Loucy (cell line): ENCODE data around the gene RNF169.

ENCODE experiments used
- H2AFZ ChIP-seq: fragments of 200-600 bp; sonication (generic); 2 replicates; pipeline ENCODE4 v1.6.0; 2016; ENCODE audit warnings: antibody characterized with exemption, mild to moderate bottlenecking, low read length, moderate library complexity
- H3F3A ChIP-seq: fragments of 200-600 bp; 2 replicates; pipeline ENCODE4 v1.6.0; 2016; ENCODE audit warnings: antibody characterized with exemption, low read depth, mild to moderate bottlenecking
- H3K27me3 ChIP-seq: fragments of 200-600 bp; sonication (generic); 2 replicates; pipeline ENCODE4 v1.6.1; 2014; ENCODE audit warnings: low read length, mild to moderate bottlenecking; ENCODE audit not compliant: insufficient read depth, poor library complexity, severe bottlenecking
- H3K36me3 ChIP-seq: fragments of 200-600 bp; sonication (generic); 2 replicates; pipeline ENCODE4 v1.6.1; 2016; ENCODE audit warnings: low read length; ENCODE audit not compliant: insufficient read depth
- H3K4me1 ChIP-seq: fragments of 200-600 bp; sonication (generic); 2 replicates; pipeline ENCODE4 v1.5.1; 2014; ENCODE audit warnings: low read length, mild to moderate bottlenecking; ENCODE audit not compliant: insufficient read depth, poor library complexity, severe bottlenecking
- H3K4me2 ChIP-seq: fragments of 200-600 bp; sonication (generic); 2 replicates; pipeline ENCODE4 v1.6.0; 2014; ENCODE audit warnings: antibody characterized with exemption, low read length, low read depth, mild to moderate bottlenecking; ENCODE audit not compliant: poor library complexity, severe bottlenecking
- H3K4me3 ChIP-seq: fragments of 200-600 bp; sonication (generic); 2 replicates; pipeline ENCODE4 v1.5.1; 2014; ENCODE audit warnings: low read length, mild to moderate bottlenecking, mixed read lengths; ENCODE audit not compliant: poor library complexity, severe bottlenecking
- H3K79me2 ChIP-seq: fragments of 200-600 bp; sonication (generic); 2 replicates; pipeline ENCODE4 v1.6.1; 2014; ENCODE audit warnings: low read length; ENCODE audit not compliant: insufficient read depth
- H3K9ac ChIP-seq: fragments of 200-600 bp; sonication (generic); 2 replicates; pipeline ENCODE4 v1.6.0; 2014; ENCODE audit warnings: mild to moderate bottlenecking, low read depth, low read length, moderate library complexity; ENCODE audit not compliant: poor library complexity, severe bottlenecking
- H3K9me2 ChIP-seq: fragments of 200-600 bp; sonication (generic); replicated peaks from 2 replicates; pipeline ENCODE4 v1.6.1; 2016; ENCODE audit warnings: low read depth, low read length, mixed read lengths
- H3K9me3 ChIP-seq: fragments of 200-600 bp; sonication (generic); 2 replicates; pipeline ENCODE4 v1.6.1; 2014; ENCODE audit warnings: mild to moderate bottlenecking, antibody characterized with exemption, low read length, low read depth; ENCODE audit not compliant: insufficient read depth
- H4K20me1 ChIP-seq: fragments of 200-600 bp; sonication (generic); 2 replicates; pipeline ENCODE4 v1.6.0; 2014; ENCODE audit warnings: antibody characterized with exemption, low read length, mild to moderate bottlenecking; ENCODE audit not compliant: insufficient read depth, poor library complexity, severe bottlenecking
- CTCF ChIP-seq: fragments of 200-600 bp; sonication (generic); conservative IDR thresholded peaks from 2 replicates; pipeline ENCODE4 v1.5.1; 2014; ENCODE audit warnings: mild to moderate bottlenecking, antibody characterized with exemption, low read length
- EZH2phosphoT487 ChIP-seq: fragments of 200-600 bp; IDR thresholded peaks from 2 replicates; pipeline ENCODE4 v1.6.1; 2018; ENCODE audit warnings: antibody characterized with exemption, mild to moderate bottlenecking, moderate library complexity, borderline replicate concordance

Gene RNF169

GRCh38 chr11:74806267-74806666 lies 57.6 kb downstream of the RNF169 start:
- H3K79me2 ChIP-seq = peaks cover 26% of the 10 kb centered on the region; the same call in 1 of the 2 replicates
- H3K4me3 ChIP-seq = no peak overlapping the region
- no peaks in the 10 kb centered on the region for H4K20me1 ChIP-seq
- H3K9ac ChIP-seq = no peak overlapping the region
- no peaks in the 10 kb centered on the region for H3K27me3 ChIP-seq
- H2AFZ ChIP-seq = no peak overlapping the region
- H3F3A ChIP-seq = no peaks in the 10 kb centered on the region
- H3K4me2 ChIP-seq = no peak overlapping the region
- no peaks in the 10 kb centered on the region for H3K9me3 ChIP-seq
- no peaks in the 10 kb centered on the region for H3K4me1 ChIP-seq
- no peaks in the 10 kb centered on the region for H3K9me2 ChIP-seq
- H3K36me3 ChIP-seq = peaks cover 12% of the 10 kb centered on the region; the same call in 1 of the 2 replicates
- no peak for TF ChIP-seq CTCF
- no peak for TF ChIP-seq EZH2phosphoT487

GRCh38 chr11:74809801-74810200 lies 61.2 kb downstream of the RNF169 start:
- Histone ChIP-seq H3K79me2 (peaks cover 18% of the 10 kb centered on the region; the same call in 1 of the 2 replicates), H4K20me1 (no peaks in the 10 kb centered on the region), H3K9me2 (no peaks in the 10 kb centered on the region), H2AFZ (no peak overlapping the region), H3K4me1 (no peaks in the 10 kb centered on the region), H3K36me3 (peaks cover 17% of the 10 kb centered on the region; the same call in 1 of the 2 replicates), H3K9me3 (no peaks in the 10 kb centered on the region), H3K4me2 (no peak overlapping the region), H3F3A (no peaks in the 10 kb centered on the region), H3K4me3 (no peak overlapping the region), H3K27me3 (no peaks in the 10 kb centered on the region), H3K9ac (no peak overlapping the region)
- no peak for TF ChIP-seq CTCF
- TF ChIP-seq EZH2phosphoT487 = no peak

- Histone ChIP-seq H3K4me3 (no peak overlapping the region), H3K79me2 (no peaks in the 10 kb centered on the region), H3K9ac (no peak overlapping the region), H3F3A (no peaks in the 10 kb centered on the region), H3K27me3 (no peaks in the 10 kb centered on the region), H3K9me3 (no peaks in the 10 kb centered on the region), H2AFZ (no peak overlapping the region), H4K20me1 (no peaks in the 10 kb centered on the region), H3K9me2 (no peaks in the 10 kb centered on the region), H3K36me3 (peaks cover 33% of the 10 kb centered on the region; the same call in 1 of the 2 replicates), H3K4me2 (no peak overlapping the region), H3K4me1 (peaks cover 36% of the 10 kb centered on the region)
- TF ChIP-seq EZH2phosphoT487 = no peak
- no peak for TF ChIP-seq CTCF
These were observed 67.3 kb downstream of the RNF169 start for GRCh38 chr11:74815966-74816365.
